RWPE1 (cell line): ENCODE data around the gene GALK1.
"Not testable (repeated sequence)": the region's sequence is repeated elsewhere in the genome, so short reads cannot be mapped to it uniquely, and the experiment has no call there.

Experiments
- CTCF ChIA-PET: fragments of 350-600 bp; sonication (Branson Sonifier 250); formaldehyde crosslinking; extraction: SDS; loops from one replicate; lab custom pipeline; 2021; lab: Yijun Ruan, JAX
- POLR2A ChIA-PET: fragments of 400-600 bp; formaldehyde crosslinking; extraction: SDS; loops from one replicate; lab custom pipeline; 2020; ENCODE audit warnings: antibody characterized with exemption; ENCODE audit not compliant: low non-redundant PET; lab: Yijun Ruan, JAX
- DNase-seq: peaks from one replicate; pipeline ENCODE4 v3.0.0; 2012; ENCODE audit warnings: low spot score
- H3K27ac ChIP-seq: fragments of 450-650 bp; 2 replicates; pipeline ENCODE4 v1.5.1; 2017
- TF ChIP-seq, protein P1 (sequence below): fragments of 450-650 bp; conservative IDR thresholded peaks from 2 replicates; pipeline ENCODE4 v1.5.1; 2017; ENCODE audit warnings: low read depth, mild to moderate bottlenecking

Gene GALK1

DNA sequence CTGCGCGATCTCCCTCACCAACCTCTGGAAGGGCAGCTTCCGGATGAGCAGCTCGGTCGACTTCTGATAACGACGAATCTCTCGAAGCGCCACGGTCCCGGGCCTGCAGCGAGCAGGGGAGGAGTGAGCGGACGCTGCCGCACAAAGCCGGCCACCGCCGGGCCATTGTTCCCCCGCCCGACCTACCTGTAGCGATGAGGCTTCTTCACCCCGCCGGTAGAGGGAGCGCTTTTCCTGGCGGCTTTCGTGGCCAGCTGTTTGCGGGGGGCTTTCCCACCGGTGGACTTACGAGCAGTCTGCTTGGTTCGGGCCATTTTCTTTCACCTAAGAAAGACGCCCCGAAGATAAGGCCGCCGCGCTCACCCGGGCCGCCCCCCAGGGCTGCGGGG is 13.9 kb upstream of the GALK1 start:
- TF ChIP-seq, protein P1, sequence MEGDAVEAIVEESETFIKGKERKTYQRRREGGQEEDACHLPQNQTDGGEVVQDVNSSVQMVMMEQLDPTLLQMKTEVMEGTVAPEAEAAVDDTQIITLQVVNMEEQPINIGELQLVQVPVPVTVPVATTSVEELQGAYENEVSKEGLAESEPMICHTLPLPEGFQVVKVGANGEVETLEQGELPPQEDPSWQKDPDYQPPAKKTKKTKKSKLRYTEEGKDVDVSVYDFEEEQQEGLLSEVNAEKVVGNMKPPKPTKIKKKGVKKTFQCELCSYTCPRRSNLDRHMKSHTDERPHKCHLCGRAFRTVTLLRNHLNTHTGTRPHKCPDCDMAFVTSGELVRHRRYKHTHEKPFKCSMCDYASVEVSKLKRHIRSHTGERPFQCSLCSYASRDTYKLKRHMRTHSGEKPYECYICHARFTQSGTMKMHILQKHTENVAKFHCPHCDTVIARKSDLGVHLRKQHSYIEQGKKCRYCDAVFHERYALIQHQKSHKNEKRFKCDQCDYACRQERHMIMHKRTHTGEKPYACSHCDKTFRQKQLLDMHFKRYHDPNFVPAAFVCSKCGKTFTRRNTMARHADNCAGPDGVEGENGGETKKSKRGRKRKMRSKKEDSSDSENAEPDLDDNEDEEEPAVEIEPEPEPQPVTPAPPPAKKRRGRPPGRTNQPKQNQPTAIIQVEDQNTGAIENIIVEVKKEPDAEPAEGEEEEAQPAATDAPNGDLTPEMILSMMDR, result peak; percentile 58
- CTCF ChIA-PET, result interaction anchor here (0.7 kb wide), 1 partner anchor 77 kb away, joined by 3 read pairs; no protein-coding TSS in a partner anchor
- no peak for DNase-seq

GRCh38 chr17:75778066-75778860 is 13.3 kb upstream of the GALK1 start:
- POLR2A ChIA-PET, result interaction anchor here (0.5 to 0.6 kb wide), 2 partner anchors 105 to 109 kb away, joined by 6 to 12 read pairs; no protein-coding TSS in a partner anchor
- peak overlapping the region; percentile 96 for H3K27ac ChIP-seq
- CTCF ChIA-PET, DNase-seq: not testable (repeated sequence)

More for the DNA sequence above, 13.9 kb upstream of the GALK1 start:
- peak overlapping the region; percentile 96 for H3K27ac ChIP-seq
- POLR2A ChIA-PET, result no interaction called here

- CTCF ChIA-PET, result no interaction called here
- no peak for DNase-seq
- TF ChIP-seq, protein P1, result no peak
- H3K27ac ChIP-seq, result no peak overlapping the region
- POLR2A ChIA-PET, result interaction anchor here (0.6 to 1.6 kb wide), 2 partner anchors 100 to 110 kb away, joined by 4 to 12 read pairs; no protein-coding TSS in a partner anchor
These were observed 12.4 kb upstream of the GALK1 start for GRCh38 chr17:75777296-75777922.

DNA sequence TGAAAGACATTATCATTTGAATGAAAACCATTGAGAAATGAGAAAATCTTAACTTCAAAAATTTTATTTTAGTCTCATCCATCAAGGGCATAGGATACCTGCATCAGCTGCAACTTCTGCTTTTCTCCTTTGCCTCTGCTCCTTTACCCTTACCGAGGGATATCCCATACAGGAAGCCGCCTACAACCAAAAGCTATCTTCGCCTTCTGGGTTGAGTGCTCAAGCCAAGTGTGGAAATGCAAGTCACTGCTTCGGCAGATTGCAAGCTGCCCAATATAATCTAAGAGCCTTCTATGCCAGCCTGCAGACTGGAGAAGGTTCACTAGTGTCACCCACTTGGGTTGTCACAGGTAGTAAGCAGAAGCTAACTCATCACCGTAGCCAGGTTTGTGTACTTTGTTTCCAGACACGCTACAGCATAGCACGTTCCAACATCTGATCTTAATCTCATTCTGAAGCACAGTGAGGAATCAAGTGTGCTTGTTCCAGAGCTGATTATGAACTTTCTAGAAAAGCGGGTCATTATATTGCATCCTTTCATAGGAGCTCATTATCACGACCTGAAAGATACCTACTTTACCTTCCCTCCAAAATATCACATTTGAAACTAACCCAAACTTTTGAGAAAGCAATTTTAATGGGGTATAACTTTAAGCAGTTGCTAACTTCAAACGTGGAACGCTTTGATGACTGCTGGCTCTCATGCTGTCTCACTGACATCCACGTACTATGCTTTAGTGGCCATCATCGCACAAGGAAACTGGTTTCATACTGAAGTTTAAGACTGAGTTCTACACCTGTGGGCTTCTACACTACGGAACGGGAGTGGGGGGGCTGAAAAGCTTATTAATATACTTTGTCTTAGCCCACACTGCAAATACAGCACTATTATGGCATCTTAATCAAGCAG is 11.6 kb upstream of the GALK1 start:
- POLR2A ChIA-PET, result interaction anchor here (0.7 to 1.6 kb wide), 3 partner anchors 68 to 101 kb away, joined by 3 to 4 read pairs (median 3); no protein-coding TSS in a partner anchor
- H3K27ac ChIP-seq, result peak overlapping the region; percentile 73
- TF ChIP-seq, protein P1, result no peak
- no peak for DNase-seq
- CTCF ChIA-PET, result interaction anchor here (0.7 to 0.8 kb wide), 2 partner anchors 12 to 188 kb away, joined by 3 read pairs; partner anchors contain the start of gene GALK1

- CTCF ChIA-PET, result interaction anchor here (0.5 to 2.4 kb wide), 4 partner anchors 10 to 136 kb away, joined by 3 to 15 read pairs (median 3); partner anchors contain the start of gene GALK1
- H3K27ac ChIP-seq, result peak overlapping the region; percentile 73
- DNase-seq, result no peak
These were observed 10.1 kb upstream of the GALK1 start for GRCh38 chr17:75774991-75775668.

More at GRCh38 chr17:75774991-75775668, 10.1 kb upstream of the GALK1 start:
- TF ChIP-seq, protein P1, result no peak
- POLR2A ChIA-PET, result interaction anchor here (0.8 kb wide), 1 partner anchor 38 kb away, joined by 4 read pairs; no protein-coding TSS in a partner anchor
